Stimulated activated CD8-positive, alpha-beta memory T cell treated with anti-CD3 and anti-CD28 coated beads, Interleukin-2, amount 100 ng/mL, for 1 hour (primary cell): ENCODE data around the gene LETMD1.
"Not testable (repeated sequence)": the region's sequence is repeated elsewhere in the genome, so short reads cannot be mapped to it uniquely, and the experiment has no call there.

Experiments
- DNase-seq, 2 donors: peaks; one replicate each; pipeline ENCODE4 v3.0.0-alpha.2; 2020; ENCODE audit warnings: low read depth in 2 of 2

LETMD1 gene

DNA sequence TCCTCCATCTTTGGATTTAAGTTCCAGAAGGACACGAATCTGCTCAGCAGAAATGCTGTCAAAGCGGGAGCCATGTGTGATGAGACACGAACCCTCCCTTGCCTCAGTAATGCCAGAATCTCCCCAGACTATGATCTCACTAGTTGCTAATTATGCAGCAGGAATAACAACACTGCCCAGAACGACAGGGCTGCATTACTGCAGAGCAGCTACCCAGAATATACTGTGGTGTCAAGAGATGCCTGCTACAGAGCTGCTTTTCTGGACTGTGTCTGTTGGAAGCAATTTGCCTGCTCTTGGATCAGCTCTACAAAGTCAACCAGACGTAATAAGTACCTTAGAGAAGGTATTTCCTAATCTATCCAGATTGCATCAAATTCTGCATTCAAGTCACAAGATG lies 29.8 kb downstream of the LETMD1 start:
- DNase-seq: no peak

DNA sequence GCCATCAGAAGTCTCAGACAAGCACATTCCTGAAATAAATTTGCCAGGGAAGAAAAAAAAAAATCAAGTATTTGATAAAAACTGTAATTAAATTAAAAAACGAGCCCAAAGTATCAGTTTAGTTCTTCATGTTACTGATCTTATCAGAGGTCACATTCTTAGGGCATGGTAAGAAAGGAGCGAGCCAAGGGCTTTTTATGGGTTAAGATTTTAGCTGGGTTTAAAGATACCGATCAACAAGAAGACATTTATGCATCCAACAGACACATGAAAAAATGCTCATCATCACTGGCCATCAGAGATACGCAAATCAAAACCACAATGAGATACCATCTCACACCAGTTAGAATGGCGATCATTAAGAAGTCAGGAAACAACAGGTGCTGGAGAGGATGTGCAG lies 30.2 kb downstream of the LETMD1 start:
- not testable (repeated sequence) for DNase-seq

DNA sequence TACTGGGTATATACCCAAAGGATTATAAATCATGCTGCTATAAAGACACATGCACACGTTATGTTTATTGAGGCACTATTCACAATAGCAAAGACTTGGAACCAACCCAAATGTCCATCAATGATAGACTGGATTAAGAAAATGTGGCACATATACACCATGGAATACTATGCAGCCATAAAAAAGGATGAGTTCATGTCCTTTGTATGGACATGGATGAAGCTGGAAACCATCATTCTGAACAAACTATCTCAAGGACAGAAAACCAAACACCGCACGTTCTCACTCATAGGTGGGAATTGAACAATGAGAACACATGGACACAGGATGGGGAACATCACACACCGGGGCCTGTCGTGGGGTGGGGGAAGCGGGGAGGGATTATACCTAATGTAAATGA lies 30.7 kb downstream of the LETMD1 start:
- not testable (repeated sequence) for DNase-seq

DNA sequence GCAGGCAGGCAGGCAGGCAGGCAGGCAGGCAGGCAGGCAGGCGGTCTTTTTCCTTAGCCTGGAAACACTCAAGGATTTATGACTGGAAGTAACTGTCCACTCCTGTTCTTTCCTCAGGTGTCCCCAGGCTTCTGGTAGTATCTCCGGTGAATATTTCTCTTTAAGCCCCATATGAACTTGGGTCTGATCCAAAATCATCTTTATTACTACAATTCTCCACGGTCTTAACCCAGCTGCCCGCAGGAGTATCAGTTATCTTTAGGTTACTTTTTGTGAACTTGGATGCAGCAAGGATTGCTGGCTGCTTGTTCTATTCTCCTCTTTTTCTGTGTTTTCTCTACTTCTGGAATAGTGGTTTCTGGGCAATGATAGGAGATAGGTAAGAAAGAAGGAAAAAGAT lies 32.0 kb downstream of the LETMD1 start:
- no peak for DNase-seq

DNA sequence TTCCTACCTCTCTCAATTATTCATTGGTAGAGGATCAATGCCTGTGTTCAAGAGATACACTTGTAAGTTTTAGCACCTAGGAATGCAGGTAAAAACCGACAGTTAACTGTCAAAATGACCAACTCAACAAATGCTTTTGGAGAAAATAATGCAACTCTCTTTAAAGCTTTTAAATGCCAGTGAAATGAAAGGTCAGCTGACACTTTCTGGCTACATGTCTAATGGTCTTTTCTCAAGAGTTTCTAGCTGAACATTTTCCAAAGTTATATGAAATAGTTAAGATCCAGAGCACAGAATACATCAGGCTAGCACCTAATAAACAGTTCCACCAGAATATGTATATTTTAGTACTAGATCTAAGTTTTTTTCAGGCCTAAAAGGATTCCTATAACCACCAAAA lies 33.3 kb downstream of the LETMD1 start:
- DNase-seq: no peak

DNA sequence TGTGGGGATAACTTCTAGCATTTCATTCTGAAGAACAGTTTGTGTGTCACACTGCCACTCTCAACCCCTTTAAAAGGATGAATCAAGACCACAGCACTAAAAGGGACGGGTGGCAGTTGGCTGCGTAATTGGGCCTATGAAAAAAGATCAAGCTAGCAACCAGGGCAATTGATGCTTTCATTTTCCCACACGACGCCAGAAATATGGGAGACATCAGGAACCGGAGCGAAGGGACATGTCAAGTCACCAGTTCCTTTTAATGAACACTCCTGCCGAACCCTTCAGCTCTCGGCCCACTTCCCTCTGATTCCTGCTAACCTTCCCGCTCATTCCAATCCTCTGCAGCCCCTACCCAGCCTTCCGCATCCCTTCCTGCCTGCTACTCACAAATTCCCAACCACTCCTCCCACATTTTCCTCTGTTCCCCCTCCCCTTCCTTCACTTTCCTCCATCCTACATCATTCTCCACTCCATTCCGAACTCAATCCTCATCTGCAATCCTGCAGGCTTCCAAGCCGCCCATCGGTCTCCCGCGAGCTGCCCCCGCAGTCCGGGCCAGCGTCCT lies 34.5 kb downstream of the LETMD1 start:
- DNase-seq: no peak

DNA sequence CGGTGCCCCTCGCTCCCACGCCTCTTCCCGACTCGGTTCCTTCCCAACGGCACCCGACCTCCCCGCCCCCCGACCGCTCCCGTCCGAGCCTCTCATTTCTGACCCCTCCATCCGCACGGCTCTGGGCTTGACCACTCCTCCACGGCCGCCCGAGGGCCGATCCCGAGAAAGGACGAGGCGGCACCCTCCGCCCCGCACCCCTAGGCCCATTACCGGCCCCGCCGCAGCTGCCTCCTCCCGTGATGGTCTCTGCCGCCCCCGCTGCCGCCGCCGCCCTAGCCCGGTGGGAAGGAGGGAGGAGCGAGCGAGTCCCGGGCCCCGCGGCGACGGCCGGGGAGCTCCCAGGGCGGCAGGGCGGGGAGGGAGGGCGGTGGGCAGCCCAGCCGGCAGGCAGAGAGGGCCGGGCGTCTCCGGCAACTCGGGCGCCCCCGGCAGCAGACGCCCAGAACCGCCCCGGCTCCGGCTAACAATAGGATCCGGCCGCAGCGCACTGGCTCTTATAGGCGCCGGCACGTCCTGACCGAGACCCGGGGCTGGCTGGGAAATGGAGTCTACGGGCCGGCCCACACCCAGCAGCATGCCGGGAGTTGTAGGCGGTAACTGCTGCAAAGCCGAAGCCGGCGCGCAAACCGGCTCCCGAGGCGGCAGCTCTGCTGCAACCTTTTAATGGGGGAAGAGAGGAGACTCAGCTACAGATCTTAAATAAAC lies 35.2 kb downstream of the LETMD1 start, which contains the start of gene CSRNP2:
Gene CSRNP2 (minus strand): TSS at position 471 of the 708 bp plus-strand sequence. CDS start 7,035 bp downstream, outside the sequence.
- DNase-seq: peak; percentile 89 to 90

DNA sequence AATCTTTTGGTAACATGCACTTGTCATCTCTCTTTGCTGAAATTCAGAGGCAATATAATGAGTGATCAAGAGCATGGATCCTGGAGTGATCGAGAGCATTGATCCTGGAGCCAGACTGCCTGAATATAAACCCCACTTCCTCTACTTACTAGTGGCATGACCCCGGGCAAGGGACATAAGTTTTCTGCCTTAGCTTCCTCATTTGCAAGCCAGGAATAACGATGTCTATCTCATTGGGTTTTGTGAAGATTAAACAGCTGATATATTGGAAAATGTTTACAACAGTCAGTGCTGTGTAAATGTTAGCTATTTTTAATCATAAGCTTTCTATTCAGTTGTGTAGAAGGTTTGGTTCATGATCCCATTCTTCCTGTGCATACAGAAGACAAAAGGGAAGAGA lies 37.6 kb downstream of the LETMD1 start:
- no peak for DNase-seq

DNA sequence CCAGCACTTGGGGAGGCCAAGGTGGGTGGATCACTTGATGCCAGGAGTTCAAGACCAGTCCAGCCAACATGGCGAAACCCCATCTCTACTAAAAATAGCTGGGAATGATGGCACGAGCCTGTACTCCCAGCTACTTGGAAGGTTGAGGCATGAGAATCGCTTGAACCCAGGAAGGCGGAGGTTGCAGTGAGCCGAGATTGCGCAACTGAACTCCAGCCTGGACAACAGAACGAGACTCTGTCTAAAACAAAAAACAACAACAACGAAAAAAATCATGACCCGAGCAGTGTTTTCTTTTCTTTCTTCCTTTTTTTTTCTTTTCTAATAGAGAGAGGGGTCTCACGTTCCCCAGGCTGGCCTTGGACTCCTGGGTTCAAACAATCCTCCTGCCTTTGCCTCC lies 38.8 kb downstream of the LETMD1 start:
- no peak for DNase-seq

DNA sequence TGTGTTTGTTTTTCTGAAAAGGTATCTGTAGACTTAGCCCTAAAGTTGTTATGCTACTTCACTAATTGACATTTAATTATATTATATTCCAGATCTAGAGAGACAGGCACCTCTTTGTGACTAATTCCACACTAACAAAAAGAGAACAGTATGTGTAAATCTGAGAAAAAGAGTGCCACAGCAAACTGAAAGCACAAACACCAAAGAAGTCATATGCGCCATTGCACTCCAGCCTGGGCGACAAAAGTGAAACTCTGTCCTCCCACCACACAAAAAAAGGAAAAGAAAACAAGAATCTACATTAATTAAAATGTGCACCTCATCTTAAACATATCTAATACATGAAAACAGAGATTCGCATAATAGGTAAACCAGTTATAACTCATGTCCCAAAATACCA lies 39.7 kb downstream of the LETMD1 start:
- no peak for DNase-seq

DNA sequence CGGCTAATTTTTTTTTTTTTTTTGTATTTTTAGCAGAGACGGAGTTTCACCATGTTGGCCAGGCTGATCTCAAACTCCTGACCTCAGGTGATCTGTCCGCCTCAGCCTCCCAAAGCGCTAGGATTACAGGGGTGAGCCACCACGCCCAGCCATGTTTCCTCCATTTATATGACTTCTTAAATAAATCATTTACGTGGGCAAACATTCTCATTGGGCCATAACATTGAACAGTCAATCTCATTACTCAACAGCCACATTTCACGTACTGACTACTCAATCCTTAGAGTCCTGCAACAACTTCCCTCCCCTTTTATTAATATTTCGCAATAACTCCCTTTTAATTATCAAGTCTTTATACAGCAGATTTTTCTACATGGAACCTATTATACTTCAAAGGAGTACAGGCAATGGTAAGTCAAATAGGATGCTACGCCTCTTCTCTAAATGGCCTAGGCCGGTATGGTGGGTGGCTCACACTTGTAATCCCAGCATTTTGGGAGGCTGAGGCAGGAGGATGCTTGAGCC lies 42.6 kb downstream of the LETMD1 start:
- DNase-seq: no peak

DNA sequence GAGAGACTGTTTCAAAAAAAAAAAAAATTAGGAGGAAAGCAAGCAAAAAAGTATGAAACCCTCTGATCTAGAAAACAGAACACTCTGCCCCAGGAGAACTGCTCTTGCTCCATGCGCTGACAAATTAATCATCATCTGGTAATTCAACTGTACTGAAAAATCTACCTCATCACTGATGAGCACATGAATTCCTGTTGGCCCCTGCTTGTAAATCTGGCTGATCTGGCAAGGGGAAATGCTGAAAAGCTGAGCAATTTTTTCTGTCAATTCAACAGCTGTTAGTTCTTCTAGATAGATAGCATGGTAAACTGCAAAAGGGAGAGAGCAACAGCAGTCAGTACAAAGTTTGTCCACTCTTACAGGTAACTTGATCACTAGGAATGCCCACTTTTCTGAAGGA lies 50.5 kb downstream of the LETMD1 start:
- DNase-seq: no peak

DNA sequence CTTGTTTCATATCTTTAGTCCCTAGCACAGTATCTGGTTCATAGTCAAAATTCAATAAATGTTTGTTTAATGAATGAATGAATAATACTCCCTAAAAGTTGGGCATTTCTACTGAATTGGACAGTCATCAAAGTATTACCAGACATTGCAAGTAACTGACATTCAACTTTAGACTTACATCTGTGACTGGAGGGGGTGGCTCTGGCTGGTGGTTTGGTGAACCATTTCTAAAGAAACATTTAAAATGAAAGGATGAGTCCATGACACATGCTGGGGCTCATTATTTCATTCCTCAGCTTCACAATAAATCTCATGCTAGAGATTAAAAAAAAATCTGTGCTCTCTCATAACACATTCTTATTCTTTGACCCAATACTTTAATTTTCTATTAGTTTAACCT lies 55.9 kb downstream of the LETMD1 start:
- DNase-seq: no peak

DNA sequence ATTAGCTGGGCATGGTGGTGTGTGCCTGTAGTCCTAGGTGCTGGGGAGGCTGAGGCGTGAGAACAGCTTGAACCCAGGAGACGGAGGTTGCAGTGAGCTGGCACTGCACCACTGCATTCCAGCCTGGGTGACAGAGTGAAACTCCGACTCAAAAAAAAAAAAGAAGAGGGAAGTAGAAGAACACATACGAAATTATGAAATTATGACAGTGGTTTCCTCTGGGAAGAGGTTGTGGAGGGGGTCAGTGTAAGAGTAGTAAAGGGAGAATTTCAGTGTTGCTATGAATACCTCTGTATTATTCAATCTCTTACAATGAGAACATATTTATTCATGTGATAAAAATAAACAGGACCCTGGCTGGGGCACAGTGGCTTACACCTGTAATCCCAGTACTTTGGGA lies 60.0 kb downstream of the LETMD1 start:
- DNase-seq: no peak
